GM12875 (cell line): ENCODE measurements around the gene TBC1D25.

Source experiments
- H3K4me3 ChIP-seq: one replicate; pipeline ENCODE4 v1.5.1; 2011; ENCODE audit warnings: low read depth, low read length, control low read depth
- TF ChIP-seq, protein P1 (sequence below): IDR thresholded peaks from 2 replicates; pipeline ENCODE4 v1.5.1; 2011; ENCODE audit warnings: low read depth, mild to moderate bottlenecking, control low read depth, inconsistent platforms, low read length, moderate library complexity, borderline replicate concordance; ENCODE audit not compliant: insufficient read depth

TBC1D25 gene

DNA sequence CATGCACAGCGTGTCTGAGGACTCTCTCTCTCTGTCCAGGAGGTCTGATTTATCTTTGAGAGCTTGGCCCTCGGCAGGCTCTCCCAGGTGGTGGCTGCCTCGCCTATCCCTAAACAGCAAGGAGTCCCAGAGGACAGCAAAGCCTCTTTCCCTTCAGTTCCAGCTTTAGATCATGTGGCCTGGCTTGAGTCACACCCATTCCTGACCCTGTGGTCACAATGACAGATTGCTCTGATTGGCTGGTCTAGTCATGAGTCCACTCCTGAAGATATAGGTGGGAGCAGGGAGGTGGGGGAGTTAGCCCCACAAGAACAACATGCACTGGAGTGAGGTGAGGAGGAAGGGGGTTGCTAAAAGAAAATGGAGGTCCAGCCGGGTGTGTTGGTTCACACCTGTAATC lies 42.9 kb upstream of the TBC1D25 start:
- no peak overlapping the region for H3K4me3 ChIP-seq
- TF ChIP-seq, protein P1, sequence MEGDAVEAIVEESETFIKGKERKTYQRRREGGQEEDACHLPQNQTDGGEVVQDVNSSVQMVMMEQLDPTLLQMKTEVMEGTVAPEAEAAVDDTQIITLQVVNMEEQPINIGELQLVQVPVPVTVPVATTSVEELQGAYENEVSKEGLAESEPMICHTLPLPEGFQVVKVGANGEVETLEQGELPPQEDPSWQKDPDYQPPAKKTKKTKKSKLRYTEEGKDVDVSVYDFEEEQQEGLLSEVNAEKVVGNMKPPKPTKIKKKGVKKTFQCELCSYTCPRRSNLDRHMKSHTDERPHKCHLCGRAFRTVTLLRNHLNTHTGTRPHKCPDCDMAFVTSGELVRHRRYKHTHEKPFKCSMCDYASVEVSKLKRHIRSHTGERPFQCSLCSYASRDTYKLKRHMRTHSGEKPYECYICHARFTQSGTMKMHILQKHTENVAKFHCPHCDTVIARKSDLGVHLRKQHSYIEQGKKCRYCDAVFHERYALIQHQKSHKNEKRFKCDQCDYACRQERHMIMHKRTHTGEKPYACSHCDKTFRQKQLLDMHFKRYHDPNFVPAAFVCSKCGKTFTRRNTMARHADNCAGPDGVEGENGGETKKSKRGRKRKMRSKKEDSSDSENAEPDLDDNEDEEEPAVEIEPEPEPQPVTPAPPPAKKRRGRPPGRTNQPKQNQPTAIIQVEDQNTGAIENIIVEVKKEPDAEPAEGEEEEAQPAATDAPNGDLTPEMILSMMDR: no peak

DNA sequence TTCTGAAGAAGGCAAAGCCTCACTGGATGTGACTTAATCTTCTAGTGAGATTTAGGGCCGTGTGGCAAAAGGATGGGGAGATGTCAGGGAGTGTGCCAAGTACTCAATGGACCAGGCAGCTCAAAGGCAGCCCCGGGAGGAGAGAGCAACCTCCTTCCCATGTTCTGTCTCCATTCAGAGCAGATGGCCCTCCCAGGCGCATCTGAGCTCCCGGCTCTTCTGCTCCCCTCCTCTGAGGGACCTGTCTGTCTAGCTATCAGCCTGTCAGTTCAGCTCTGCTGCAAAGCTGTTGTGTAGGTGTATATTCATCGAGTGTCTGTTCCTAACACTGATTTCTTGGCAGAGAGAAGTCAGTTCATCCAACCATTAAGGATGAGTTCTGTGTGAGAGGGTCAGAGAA lies 41.6 kb upstream of the TBC1D25 start:
- TF ChIP-seq, protein P1: no peak
- H3K4me3 ChIP-seq: no peak overlapping the region

DNA sequence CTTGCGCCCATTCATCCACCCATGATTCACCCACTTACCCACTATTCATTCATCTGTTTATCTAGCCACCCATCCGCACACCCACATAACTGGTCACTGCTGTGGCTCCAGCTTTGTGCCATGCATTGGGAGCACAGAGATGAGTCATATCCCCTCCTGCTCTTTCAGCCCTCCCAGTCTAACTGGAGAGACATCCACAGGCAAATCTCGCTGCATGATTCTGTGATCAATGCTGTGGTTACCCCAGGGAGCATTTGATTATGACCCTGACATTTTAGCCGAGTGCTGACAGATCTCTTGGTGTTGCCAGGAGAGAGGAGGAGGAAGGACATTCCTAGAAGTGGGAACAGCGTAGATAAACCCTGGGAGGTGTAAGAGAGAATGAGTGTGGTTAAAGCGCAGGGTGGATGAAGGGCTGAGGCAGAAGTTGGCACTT lies 41.1 kb upstream of the TBC1D25 start:
- TF ChIP-seq, protein P1: no peak

DNA sequence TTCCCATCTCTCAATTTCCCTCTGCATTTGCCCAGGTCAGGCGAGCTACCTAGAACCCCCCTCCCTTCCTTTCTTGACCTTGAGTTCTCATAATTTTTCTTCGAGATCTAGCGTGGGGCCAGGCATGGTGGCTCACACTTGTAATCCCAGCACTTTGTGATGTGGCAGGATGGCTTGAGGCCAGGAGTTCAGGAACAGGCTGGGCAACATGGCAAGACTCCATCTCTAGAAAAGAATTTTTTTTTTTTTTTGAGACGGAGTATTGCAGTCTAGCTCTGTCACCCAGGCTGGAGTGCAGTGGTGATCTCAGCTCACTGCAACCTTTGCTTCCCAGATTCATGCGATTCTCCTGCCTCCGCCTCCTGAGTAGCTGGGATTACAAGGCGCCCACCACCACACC lies 35.3 kb upstream of the TBC1D25 start:
- TF ChIP-seq, protein P1: no peak
- no peak overlapping the region for H3K4me3 ChIP-seq

More for the DNA sequence above, 41.1 kb upstream of the TBC1D25 start:
- no peak overlapping the region for H3K4me3 ChIP-seq

GRCh38 chrX:48505481-48505880 lies 34.0 kb upstream of the TBC1D25 start:
- TF ChIP-seq, protein P1: no peak
- H3K4me3 ChIP-seq: no peak overlapping the region

- TF ChIP-seq, protein P1: no peak
- no peak overlapping the region for H3K4me3 ChIP-seq
These were observed 32.3 kb upstream of the TBC1D25 start for GRCh38 chrX:48507246-48507645.

DNA sequence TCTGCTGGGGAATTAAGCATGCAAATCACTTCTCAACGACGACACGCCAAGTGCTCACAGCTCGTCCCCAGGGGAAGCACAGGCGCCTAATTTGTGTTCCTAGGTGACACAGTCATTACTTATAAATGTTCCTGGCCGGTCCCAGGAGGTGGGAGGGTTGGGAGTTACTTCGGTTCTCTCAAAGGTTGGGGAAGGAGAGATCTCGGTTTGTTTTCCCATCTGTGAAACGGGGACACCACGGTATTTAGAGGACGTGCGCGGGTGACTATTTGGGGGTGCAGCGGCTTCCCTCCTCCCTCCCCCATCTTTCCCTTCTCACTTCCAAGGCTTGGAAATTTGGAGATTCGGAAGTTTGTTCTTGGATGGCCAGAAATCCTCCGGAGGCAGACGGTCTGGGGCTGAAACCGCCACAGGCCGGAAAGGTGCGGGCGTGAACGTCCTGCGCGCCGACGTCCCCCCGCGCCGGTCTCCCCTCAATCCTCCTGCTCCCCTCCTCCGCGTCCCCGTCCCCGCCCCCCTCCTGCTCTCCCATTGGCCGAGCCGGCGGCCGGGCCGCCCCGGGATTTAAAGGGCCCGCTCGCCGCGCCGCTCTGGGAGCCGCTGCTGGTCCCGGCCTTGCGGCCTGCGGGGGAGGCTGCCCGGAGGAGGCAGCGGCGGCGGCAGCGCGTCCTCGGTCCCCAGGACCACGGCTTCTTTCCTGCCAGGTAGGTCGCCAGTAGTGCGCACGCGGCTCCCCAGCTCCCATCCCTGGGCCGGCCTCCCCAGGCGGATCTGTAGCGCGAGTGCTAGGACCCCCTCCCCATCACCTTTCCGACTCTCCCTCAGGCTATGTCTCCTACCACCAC lies 30.9 kb upstream of the TBC1D25 start, which contains the start of gene PORCN:
TSS of gene PORCN (plus strand) at position 593 of the 845 bp plus-strand sequence. CDS start 829 bp downstream, outside the sequence.
- peak within 1 kb of the TSS; percentile 78 for H3K4me3 ChIP-seq
- TF ChIP-seq, protein P1: no peak
